Mononuclear cell (primary cell): ENCODE measurements around the gene ZNF215. TPM values are rescaled to one million over a fixed set of nuclear protein-coding genes. Genes with fewer than 3 reads are reported as not detected.
"Not testable (repeated sequence)": the region's sequence is repeated elsewhere in the genome, so short reads cannot be mapped to it uniquely, and the experiment has no call there.

Experiments used
- H3K27me3 ChIP-seq: 2 replicates; pipeline ENCODE4 v1.6.0; 2011; ENCODE audit warnings: low read length, control low read depth; ENCODE audit not compliant: insufficient read depth
- H3K4me1 ChIP-seq: 2 replicates; pipeline ENCODE4 v1.5.1; 2011; ENCODE audit warnings: mild to moderate bottlenecking, low read length, control low read depth; ENCODE audit not compliant: insufficient read depth
- H3K4me3 ChIP-seq: 2 replicates; pipeline ENCODE4 v1.5.1; 2011; ENCODE audit warnings: mild to moderate bottlenecking, low read length, moderate library complexity
- H3K9me3 ChIP-seq: 2 replicates; pipeline ENCODE4 v1.5.1; 2011; ENCODE audit warnings: low read depth, mild to moderate bottlenecking, control low read depth, low read length
- total RNA-seq: library from RNA; depleted of rRNA; stranded (reverse); fragments of >200 nt; gene quantifications from one replicate; pipeline ENCODE4 v1.2.3, GENCODE V29; 2012

Gene ZNF215
- total RNA-seq: 0.52 TPM

DNA sequence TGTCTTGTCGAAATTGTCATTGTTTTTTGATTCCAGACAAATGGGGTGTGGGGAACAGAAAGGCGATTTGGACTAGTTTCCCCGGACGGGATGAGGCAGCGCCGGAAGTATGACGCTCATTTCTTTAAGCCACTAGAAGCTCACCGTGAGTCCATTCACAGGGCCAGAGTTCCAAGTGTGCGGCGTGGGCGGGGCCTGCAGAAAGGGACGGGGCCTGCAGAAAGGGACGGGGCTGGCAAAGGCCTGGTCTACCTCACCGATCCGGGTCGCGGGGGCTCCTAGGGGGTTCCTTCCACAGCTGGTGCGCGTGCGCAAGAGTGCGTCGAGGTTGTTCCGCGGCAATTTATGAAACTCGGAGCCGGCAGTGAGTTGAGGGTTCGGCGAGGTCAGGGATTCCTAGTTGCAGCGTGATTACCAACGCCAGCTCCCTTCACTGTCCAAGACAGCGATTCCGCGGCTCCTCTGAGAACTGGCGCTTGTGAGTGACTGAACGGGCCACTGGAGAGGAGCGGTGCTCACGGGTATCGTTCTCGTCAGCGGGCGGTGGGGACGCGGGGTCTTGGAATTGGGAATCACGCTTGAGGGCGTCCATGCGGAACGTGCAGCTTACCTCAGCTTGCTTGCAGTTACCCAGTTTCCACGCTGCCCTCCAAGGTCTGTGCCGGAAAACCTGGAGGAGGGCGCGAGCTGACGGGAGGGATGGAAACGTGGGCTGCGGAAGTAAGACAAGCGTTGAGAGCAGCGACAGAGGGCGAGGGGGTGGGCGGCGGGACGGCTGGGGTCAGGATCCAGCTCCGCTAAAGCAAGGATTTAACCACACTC, at the start of gene ZNF215:
Gene ZNF215 (plus strand): TSS at position 219 of the 822 bp plus-strand sequence. CDS start 5,847 bp downstream, outside the sequence.
- no peaks in the 10 kb centered on the region for H3K9me3 ChIP-seq
- peaks cover 18% of the 10 kb centered on the region for H3K27me3 ChIP-seq
- H3K4me1 ChIP-seq: peaks cover 18% of the 10 kb centered on the region
- peak within 1 kb of the TSS; percentile 45 for H3K4me3 ChIP-seq

DNA sequence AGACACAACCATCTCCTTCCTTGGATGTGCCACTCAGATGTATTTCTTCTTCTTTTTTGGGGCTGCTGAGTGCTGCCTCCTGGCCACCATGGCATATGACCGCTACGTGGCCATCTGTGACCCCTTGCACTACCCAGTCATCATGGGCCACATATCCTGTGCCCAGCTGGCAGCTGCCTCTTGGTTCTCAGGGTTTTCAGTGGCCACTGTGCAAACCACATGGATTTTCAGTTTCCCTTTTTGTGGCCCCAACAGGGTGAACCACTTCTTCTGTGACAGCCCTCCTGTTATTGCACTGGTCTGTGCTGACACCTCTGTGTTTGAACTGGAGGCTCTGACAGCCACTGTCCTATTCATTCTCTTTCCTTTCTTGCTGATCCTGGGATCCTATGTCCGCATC, 49.3 kb upstream of the ZNF215 start:
- Histone ChIP-seq H3K4me3 (no peak overlapping the region), H3K4me1 (no peaks in the 10 kb centered on the region), H3K27me3 (no peaks in the 10 kb centered on the region), H3K9me3 (no peaks in the 10 kb centered on the region)

DNA sequence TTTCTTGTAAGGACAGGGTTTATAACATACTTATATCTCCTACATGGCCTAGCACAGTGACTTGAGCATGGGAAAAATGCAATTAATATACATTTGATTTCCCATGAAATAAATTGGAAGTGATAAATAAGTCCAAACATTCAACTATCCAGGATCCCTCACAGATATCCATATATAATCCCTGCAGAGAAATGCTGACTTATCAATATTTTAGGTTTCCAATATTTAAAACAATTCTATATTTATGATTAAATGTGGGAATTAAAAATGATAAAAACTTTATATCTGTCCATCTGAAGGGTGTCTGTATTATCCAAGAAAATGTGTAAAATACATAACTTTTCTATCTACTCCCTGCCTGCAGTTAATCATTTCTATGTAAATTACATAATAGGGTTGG, 43.5 kb upstream of the ZNF215 start:
- Histone ChIP-seq H3K4me3 (no peak overlapping the region), H3K27me3 (no peaks in the 10 kb centered on the region), H3K9me3 (no peaks in the 10 kb centered on the region), H3K4me1 (no peaks in the 10 kb centered on the region)

DNA sequence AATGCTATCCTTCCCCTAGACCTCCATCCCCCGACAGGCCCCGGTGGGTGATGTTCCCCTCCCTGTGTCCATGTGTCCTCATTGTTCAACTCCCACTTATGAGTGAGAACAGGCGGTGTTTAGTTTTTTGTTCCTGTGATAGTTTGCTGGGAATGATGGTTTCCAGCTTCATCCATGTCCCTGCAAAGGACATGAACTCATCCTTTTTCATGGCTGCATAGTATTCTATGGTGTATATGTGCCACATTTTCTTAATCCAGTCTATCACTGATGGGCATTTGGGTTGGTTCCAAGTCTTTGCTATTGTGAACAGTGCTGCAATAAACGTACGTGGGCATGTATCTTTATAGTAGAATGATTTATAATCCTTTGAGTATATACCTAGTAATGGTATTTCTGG, 38.5 kb upstream of the ZNF215 start:
- H3K27me3 ChIP-seq, H3K4me3 ChIP-seq, H3K9me3 ChIP-seq, H3K4me1 ChIP-seq: not testable (repeated sequence)

DNA sequence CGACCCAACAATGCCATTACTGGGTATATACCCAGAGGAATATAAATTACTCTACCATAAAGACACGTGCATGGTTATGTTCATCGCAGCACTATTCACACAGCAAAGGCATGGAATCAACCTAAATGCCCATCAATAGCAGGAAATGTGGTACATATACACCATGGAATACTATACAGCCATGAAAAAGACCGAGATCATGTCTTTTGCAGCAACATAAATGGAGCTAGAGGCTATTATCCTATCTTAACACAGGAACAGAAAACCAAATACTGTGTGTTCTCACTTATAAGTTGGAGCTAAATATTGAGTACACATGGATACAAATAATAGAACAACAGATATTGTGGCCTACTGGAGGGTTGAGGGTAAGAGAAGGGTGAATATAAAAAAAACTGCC, 37.4 kb upstream of the ZNF215 start:
- Histone ChIP-seq H3K4me1 (no peaks in the 10 kb centered on the region), H3K9me3 (no peaks in the 10 kb centered on the region), H3K27me3 (no peaks in the 10 kb centered on the region), H3K4me3 (no peak overlapping the region)

DNA sequence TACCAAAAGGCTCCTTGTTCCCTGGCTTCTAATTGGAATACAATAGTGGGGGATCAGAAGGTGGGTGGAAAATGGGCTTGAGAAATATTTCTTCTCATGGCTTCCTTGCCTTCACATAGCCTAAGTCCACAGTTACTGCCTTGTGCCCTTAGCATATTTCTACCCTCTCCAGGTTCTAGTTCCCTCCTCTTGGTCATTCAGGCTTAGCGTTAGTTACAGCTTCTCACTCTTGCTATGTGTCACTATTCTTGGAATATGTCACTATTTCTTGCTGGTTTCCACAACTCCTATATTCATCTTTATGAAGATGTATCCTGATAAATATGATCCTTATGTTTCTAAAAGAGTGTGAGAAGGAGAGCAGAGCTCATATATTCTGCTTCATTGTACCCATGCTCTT, 36.4 kb upstream of the ZNF215 start:
- H3K27me3 ChIP-seq: no peaks in the 10 kb centered on the region
- no peaks in the 10 kb centered on the region for H3K9me3 ChIP-seq
- H3K4me3 ChIP-seq: no peak overlapping the region
- no peaks in the 10 kb centered on the region for H3K4me1 ChIP-seq

DNA sequence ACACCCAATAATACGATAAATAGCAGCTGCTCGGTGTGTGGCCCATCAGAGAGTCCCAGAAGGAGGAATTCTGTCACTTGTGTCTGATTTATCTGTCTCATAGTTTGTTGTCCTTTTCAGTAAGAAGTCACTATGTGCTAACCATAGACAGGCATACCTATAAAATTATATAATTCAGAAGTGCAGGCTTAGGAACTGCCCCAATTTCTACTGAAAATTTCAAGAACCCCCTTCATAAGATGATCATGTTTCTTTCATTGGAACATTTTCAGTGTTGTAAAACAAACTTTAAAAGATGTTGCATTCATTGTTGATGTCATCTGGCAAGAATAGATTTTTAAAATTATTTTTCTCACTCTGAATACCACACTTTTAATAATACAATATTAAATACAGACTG, 33.8 kb upstream of the ZNF215 start, which contains the start of gene OR2D2:
Gene OR2D2 (minus strand): TSS at position 101 of the 400 bp plus-strand sequence. CDS start 0 bp downstream, at position 101.
- H3K9me3 ChIP-seq: no peaks in the 10 kb centered on the region
- H3K27me3 ChIP-seq: no peaks in the 10 kb centered on the region
- no peaks in the 10 kb centered on the region for H3K4me1 ChIP-seq
- no peak within 1 kb of the TSS for H3K4me3 ChIP-seq

DNA sequence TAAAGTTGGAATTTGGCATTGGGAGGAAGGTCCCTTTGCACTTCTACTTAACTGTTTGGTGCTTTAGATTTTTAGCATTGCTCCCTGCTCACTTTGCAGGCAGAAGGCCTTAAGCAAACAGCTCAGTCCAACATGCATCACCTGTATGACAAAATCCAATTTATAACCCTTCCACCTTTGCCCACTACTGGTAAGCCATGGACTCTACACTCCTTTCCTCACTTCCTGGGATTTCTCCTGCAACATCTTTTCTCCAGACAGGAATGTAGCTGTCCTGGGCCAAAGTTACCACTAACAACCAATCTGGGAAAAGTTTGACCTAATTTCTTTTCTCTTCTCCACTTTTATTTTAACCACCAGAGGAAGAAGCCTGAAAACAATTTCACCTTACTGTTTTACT, 32.1 kb upstream of the ZNF215 start:
- Histone ChIP-seq H3K9me3 (no peaks in the 10 kb centered on the region), H3K4me3 (no peak overlapping the region), H3K27me3 (no peaks in the 10 kb centered on the region), H3K4me1 (no peaks in the 10 kb centered on the region)

DNA sequence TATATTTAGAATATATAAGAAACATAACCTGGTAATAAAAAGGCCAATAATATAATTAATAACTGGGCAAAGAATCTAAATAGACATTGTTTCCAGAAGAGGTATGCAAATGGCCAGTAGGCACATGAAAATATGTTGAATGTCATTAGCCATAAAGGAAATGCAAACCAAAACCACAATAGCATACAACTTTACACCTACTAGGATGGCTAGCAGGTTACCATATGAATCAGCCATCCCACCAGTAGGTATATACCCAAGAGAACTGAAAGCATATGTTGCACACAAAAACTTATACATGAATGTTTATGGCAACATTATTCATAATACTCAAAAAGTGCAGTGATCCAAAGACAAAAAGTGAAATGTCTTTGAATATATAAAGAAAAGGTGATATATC, 31.2 kb upstream of the ZNF215 start:
- Histone ChIP-seq H3K9me3 (no peaks in the 10 kb centered on the region), H3K27me3 (no peaks in the 10 kb centered on the region), H3K4me3 (no peak overlapping the region), H3K4me1 (no peaks in the 10 kb centered on the region)

DNA sequence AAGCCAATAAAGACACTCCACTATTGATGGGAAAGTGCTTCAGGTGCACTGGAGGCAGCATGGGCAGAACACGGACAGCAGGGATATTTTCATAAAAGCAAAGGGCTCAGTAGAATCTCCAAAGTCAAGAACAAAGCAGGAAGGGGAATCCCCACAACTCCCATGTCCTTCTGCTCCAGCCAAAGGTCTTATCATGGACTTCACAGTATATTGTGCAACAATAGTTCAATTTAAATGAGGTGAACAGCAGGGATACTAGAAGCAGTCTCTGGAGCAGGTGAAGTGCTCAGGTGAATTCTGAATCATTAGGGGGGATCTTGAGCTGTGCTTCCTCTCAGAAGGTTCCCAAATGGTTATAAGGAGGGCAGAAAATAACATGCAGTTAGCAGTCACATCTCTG, 27.3 kb upstream of the ZNF215 start:
- Histone ChIP-seq H3K4me1 (no peaks in the 10 kb centered on the region), H3K27me3 (no peaks in the 10 kb centered on the region), H3K9me3 (no peaks in the 10 kb centered on the region), H3K4me3 (no peak overlapping the region)

DNA sequence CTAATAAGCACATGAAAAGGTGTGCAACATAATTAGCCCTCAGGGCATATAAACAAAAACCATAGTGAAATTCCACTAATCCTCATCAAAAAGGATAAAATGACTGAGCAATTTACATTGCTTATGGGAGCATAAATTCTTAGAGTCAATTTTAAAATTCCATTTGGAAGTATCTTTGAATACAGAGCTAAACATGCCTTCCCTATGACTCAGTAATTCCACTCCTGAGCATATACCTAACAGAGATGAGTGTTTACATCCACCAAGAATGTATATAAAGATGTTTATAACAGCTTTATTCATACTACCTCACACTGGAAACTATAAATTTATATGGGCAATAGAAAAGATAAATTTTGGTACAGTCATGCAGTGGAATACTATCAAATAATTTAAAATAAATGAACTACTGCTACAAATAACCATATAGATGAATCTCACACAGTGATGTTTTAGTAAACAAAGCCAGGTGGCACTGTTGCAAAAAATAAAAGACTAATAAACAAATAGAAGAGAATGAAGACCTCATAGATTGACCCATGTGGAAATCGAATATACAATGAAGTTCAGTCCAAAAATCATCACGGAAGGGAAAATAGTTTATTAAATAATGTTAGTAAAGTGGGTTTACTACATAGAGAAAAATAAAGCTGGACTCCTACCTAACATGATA, 25.8 kb upstream of the ZNF215 start:
- H3K4me1 ChIP-seq: no peaks in the 10 kb centered on the region
- H3K9me3 ChIP-seq: no peaks in the 10 kb centered on the region
- H3K4me3 ChIP-seq: no peak overlapping the region
- H3K27me3 ChIP-seq: no peaks in the 10 kb centered on the region

DNA sequence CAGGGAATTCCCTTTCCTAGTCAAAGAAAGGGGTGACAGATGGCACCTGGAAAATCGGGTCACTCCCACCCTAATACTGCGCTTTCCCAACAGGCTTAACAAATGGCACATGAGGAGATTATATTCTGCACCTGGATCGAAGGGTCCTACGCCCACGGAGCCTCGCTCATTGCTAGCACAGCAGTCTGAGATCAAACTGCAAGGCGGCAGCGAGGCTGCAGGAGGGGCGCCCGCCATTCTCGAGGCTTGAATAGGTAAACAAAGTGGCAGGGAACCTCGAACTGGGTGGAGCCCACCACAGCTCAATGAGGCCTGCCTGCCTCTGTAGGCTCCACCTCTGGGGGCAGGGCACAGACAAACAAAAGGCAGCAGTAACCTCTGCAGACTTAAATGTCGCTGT, 21.4 kb upstream of the ZNF215 start:
- H3K4me3 ChIP-seq, H3K9me3 ChIP-seq, H3K27me3 ChIP-seq, H3K4me1 ChIP-seq: not testable (repeated sequence)

DNA sequence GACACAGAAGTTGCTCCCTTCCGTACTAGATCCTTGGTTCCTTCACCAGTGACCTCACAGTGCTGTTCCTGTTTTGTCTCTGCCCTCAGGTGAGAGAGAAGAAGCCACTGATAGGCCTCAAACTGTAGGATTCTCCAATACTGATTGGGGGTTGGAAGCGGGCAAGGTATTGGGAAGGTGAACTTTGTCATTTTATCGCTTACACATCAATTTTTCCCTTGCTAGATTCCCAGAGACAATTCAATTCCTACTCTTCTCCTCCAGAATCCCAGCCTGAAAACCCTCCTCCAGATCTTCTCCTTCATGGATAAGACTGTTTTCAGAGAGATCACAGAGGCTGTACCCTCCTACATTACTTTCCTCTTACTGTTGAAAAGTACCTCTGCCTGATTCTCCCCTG, 14.8 kb upstream of the ZNF215 start:
- Histone ChIP-seq H3K4me3 (no peak overlapping the region), H3K4me1 (no peaks in the 10 kb centered on the region), H3K9me3 (no peaks in the 10 kb centered on the region), H3K27me3 (no peaks in the 10 kb centered on the region)

DNA sequence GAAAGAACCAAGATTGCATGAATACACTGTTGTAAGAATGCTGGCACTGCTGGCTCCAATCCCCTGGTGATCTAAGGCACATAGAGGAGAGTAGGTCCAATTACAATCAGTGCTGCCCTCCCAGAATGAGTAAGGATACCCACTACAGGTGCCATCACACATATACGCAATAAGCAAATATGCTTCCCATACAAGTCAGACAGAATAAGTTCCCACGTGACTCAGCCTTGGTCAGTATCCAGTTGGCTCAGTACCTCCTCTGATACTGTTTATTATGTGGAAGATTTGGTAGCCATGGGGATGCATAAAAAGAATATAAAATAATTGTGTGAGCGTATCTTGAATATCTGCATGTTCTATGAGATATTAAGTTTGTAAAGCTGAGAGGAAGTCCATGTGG, 14.3 kb upstream of the ZNF215 start:
- Histone ChIP-seq H3K4me1 (no peaks in the 10 kb centered on the region), H3K4me3 (no peak overlapping the region), H3K9me3 (no peaks in the 10 kb centered on the region), H3K27me3 (no peaks in the 10 kb centered on the region)

DNA sequence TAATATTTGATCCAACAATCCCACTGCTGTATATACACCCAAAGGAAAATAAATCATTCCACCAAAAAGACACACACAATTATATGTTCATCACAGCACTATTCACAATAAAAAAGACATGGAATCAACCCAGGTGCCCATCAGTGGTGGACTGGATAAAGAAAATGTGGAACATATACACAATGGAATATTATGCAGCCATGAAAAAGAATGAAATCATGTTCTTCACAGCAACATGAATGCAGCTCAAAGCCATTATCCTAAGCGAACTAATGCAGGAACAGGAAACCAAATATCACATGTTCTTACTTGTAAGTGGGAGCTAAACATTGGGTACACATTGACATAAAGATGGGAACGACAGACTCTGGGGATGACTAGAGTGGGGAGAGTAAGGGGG, 6.5 kb upstream of the ZNF215 start:
- Histone ChIP-seq H3K4me3 (no peak overlapping the region), H3K27me3 (peaks cover 5% of the 10 kb centered on the region), H3K9me3 (no peaks in the 10 kb centered on the region), H3K4me1 (no peaks in the 10 kb centered on the region)

DNA sequence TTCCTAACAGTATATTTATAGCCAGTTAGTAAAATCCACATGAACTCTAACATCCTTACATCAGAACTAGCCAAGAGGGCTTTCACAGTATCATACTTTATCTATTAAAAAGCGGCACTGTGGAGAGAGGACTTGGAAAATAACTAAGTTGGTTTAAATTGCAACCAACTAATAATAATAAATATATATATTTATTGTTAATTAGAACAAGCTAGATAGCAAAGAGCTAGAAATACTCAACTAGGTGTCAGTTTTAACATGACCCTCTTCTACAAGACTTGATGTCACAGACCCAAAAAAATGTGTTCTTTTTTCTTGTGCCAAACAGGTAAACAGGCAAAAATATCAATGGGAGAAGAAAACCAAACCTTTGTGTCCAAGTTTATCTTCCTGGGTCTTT, 5.5 kb upstream of the ZNF215 start, which contains the start of gene OR2D3:
Gene OR2D3 (plus strand): TSS at position 301 of the 400 bp plus-strand sequence. CDS start 0 bp downstream, at position 301.
- peaks cover 6% of the 10 kb centered on the region for H3K27me3 ChIP-seq
- H3K4me3 ChIP-seq: no peak within 1 kb of the TSS
- H3K4me1 ChIP-seq: no peaks in the 10 kb centered on the region
- no peaks in the 10 kb centered on the region for H3K9me3 ChIP-seq
